ENCODE measurements around the gene RNF135. TPM values are rescaled to one million over a fixed set of nuclear protein-coding genes. Genes with fewer than 3 reads are reported as not detected.
"Not testable (repeated sequence)": the region's sequence is repeated elsewhere in the genome, so short reads cannot be mapped to it uniquely, and the experiment has no call there.

RNF135 gene
- total RNA-seq, 5 donors from 2014 or later (not counting 1 experiment from before 2014, with no cell fraction given), result 2.1 to 7.8 (median 6.4) TPM

- H3K36me3 ChIP-seq (ENCODE audit: control insufficient read depth in 2 of 2, extremely low read depth in 1 of 2, insufficient read depth in 1 of 2, low read length in 1 of 2); ATAC-seq (replicated peaks in 1 of 4); H3K36me3 Mint-ChIP-seq; H3K27me3 Mint-ChIP-seq; H3K9me3 Mint-ChIP-seq; CTCF ChIA-PET; H3K4me3 ChIP-seq (ENCODE audit: control insufficient read depth in 1 of 2, extremely low read depth in 1 of 2, low read length in 1 of 2); H3K9me3 ChIP-seq; POLR2A ChIA-PET; H3K27ac ChIP-seq (ENCODE audit: low read length); DNase-seq; H3K27me3 ChIP-seq (replicated peaks in 1 of 2; ENCODE audit: control insufficient read depth in 2 of 2, extremely low read depth in 1 of 2, insufficient read depth in 2 of 2, low read length in 1 of 2): not testable (repeated sequence)
- WGBS (ENCODE audit: insufficient coverage), result no CpG with 5 or more reads among the region's 3 CpGs
- Mint-ChIP-seq H3K4me3 (peak overlapping the region; percentile 23 to 72 (median 72)), H3K27ac (peak overlapping the region; percentile 0 to 76), H3K4me1 (peaks cover 14 to 23% (median 16%) of the 10 kb centered on the region in 3 donors)
- H3K4me1 ChIP-seq (ENCODE audit: control insufficient read depth in 1 of 2, extremely low read depth in 1 of 2, insufficient read depth in 2 of 2, low read length in 2 of 2), result peaks cover 0 to 13% of the 10 kb centered on the region in 2 experiments
Measured at GRCh38 chr17:31010014-31010413, 39.2 kb downstream of the RNF135 start.

- Mint-ChIP-seq H3K27ac (no peak overlapping the region), H3K36me3 (no peaks in the 10 kb centered on the region), H3K4me1 (peaks cover 4 to 12% (median 11%) of the 10 kb centered on the region in 3 donors), H3K4me3 (no peak overlapping the region), H3K27me3 (no peaks in the 10 kb centered on the region), H3K9me3 (no peaks in the 10 kb centered on the region)
- ATAC-seq (replicated peaks in 1 of 4), result no peak
- H3K27ac ChIP-seq (ENCODE audit: low read length), result no peak overlapping the region
- H3K9me3 ChIP-seq, result no peaks in the 10 kb centered on the region
- ChIA-PET POLR2A (no interaction called here), CTCF (interaction anchor here in 1 of 2 donors (0.6 kb wide), 1 partner anchor 1282 kb away, joined by 3 read pairs; no protein-coding TSS in a partner anchor)
- no peak overlapping the region for H3K4me3 ChIP-seq (ENCODE audit: control insufficient read depth in 1 of 2, extremely low read depth in 1 of 2, low read length in 1 of 2)
- peaks cover 0 to 5% of the 10 kb centered on the region in 2 experiments for H3K4me1 ChIP-seq (ENCODE audit: control insufficient read depth in 1 of 2, extremely low read depth in 1 of 2, insufficient read depth in 2 of 2, low read length in 2 of 2)
- no peak for DNase-seq
- WGBS (ENCODE audit: insufficient coverage), result 90% methylated on average over 2 of the region's 3 CpGs
- H3K36me3 ChIP-seq (ENCODE audit: control insufficient read depth in 2 of 2, extremely low read depth in 1 of 2, insufficient read depth in 1 of 2, low read length in 1 of 2), result no peaks in the 10 kb centered on the region
- H3K27me3 ChIP-seq (replicated peaks in 1 of 2; ENCODE audit: control insufficient read depth in 2 of 2, extremely low read depth in 1 of 2, insufficient read depth in 2 of 2, low read length in 1 of 2), result peaks cover 0 to 2% of the 10 kb centered on the region in 2 experiments
Measured at GRCh38 chr17:31013844-31014243, 43.0 kb downstream of the RNF135 start.

GRCh38 chr17:31015639-31016038, 44.8 kb downstream of the RNF135 start:
- Histone ChIP-seq H3K9me3 (no peaks in the 10 kb centered on the region), H3K27me3 (replicated peaks in 1 of 2; ENCODE audit: control insufficient read depth in 2 of 2, extremely low read depth in 1 of 2, insufficient read depth in 2 of 2, low read length in 1 of 2) (no peaks in the 10 kb centered on the region), H3K36me3 (ENCODE audit: control insufficient read depth in 2 of 2, extremely low read depth in 1 of 2, insufficient read depth in 1 of 2, low read length in 1 of 2) (no peaks in the 10 kb centered on the region), H3K4me1 (ENCODE audit: control insufficient read depth in 1 of 2, extremely low read depth in 1 of 2, insufficient read depth in 2 of 2, low read length in 2 of 2) (no peaks in the 10 kb centered on the region), H3K4me3 (ENCODE audit: control insufficient read depth in 1 of 2, extremely low read depth in 1 of 2, low read length in 1 of 2) (no peak overlapping the region), H3K27ac (ENCODE audit: low read length) (no peak overlapping the region)
- ATAC-seq (replicated peaks in 1 of 4), result no peak
- Mint-ChIP-seq H3K9me3 (no peaks in the 10 kb centered on the region), H3K27me3 (no peaks in the 10 kb centered on the region), H3K4me1 (peaks cover 0 to 3% (median 0%) of the 10 kb centered on the region in 3 donors), H3K4me3 (no peak overlapping the region), H3K27ac (no peak overlapping the region), H3K36me3 (no peaks in the 10 kb centered on the region)
- WGBS (ENCODE audit: insufficient coverage), result 93% methylated on average over 4 of the region's 5 CpGs
- DNase-seq, result no peak
- ChIA-PET POLR2A (interaction anchor here in 1 of 2 donors (0.6 kb wide), 1 partner anchor 20 kb away, joined by 4 read pairs; no protein-coding TSS in a partner anchor), CTCF (interaction anchor here (0.6 to 1.5 kb wide), 4 partner anchors 10 to 1186 kb away, joined by 3 to 4 read pairs (median 3); no protein-coding TSS in a partner anchor)

GRCh38 chr17:31019004-31019403, 48.2 kb downstream of the RNF135 start:
- H3K9me3 ChIP-seq, result no peaks in the 10 kb centered on the region
- no peaks in the 10 kb centered on the region for H3K27me3 ChIP-seq (replicated peaks in 1 of 2; ENCODE audit: control insufficient read depth in 2 of 2, extremely low read depth in 1 of 2, insufficient read depth in 2 of 2, low read length in 1 of 2)
- H3K4me3 Mint-ChIP-seq, result no peak overlapping the region
- POLR2A ChIA-PET, result no interaction called here
- no peak overlapping the region for H3K4me3 ChIP-seq (ENCODE audit: control insufficient read depth in 1 of 2, extremely low read depth in 1 of 2, low read length in 1 of 2)
- no peaks in the 10 kb centered on the region for H3K9me3 Mint-ChIP-seq
- H3K27ac Mint-ChIP-seq, result no peak overlapping the region
- CTCF ChIA-PET, result no interaction called here
- ATAC-seq (replicated peaks in 1 of 4) (no peak), DNase-seq (no peak)
- no peaks in the 10 kb centered on the region for H3K27me3 Mint-ChIP-seq
- no CpG with 5 or more reads among the region's 2 CpGs for WGBS (ENCODE audit: insufficient coverage)
- no peaks in the 10 kb centered on the region for H3K4me1 ChIP-seq (ENCODE audit: control insufficient read depth in 1 of 2, extremely low read depth in 1 of 2, insufficient read depth in 2 of 2, low read length in 2 of 2)
- H3K36me3 ChIP-seq (ENCODE audit: control insufficient read depth in 2 of 2, extremely low read depth in 1 of 2, insufficient read depth in 1 of 2, low read length in 1 of 2), result no peaks in the 10 kb centered on the region
- no peaks in the 10 kb centered on the region for H3K4me1 Mint-ChIP-seq
- H3K36me3 Mint-ChIP-seq, result no peaks in the 10 kb centered on the region
- H3K27ac ChIP-seq (ENCODE audit: low read length), result no peak overlapping the region

- H3K4me1 Mint-ChIP-seq; H3K9me3 Mint-ChIP-seq; ATAC-seq (replicated peaks in 1 of 4); H3K4me3 Mint-ChIP-seq; H3K36me3 Mint-ChIP-seq; DNase-seq; H3K4me1 ChIP-seq (ENCODE audit: control insufficient read depth in 1 of 2, extremely low read depth in 1 of 2, insufficient read depth in 2 of 2, low read length in 2 of 2); H3K27me3 Mint-ChIP-seq; H3K27ac ChIP-seq (ENCODE audit: low read length); H3K4me3 ChIP-seq (ENCODE audit: control insufficient read depth in 1 of 2, extremely low read depth in 1 of 2, low read length in 1 of 2); CTCF ChIA-PET; H3K36me3 ChIP-seq (ENCODE audit: control insufficient read depth in 2 of 2, extremely low read depth in 1 of 2, insufficient read depth in 1 of 2, low read length in 1 of 2); H3K9me3 ChIP-seq; H3K27me3 ChIP-seq (replicated peaks in 1 of 2; ENCODE audit: control insufficient read depth in 2 of 2, extremely low read depth in 1 of 2, insufficient read depth in 2 of 2, low read length in 1 of 2); POLR2A ChIA-PET; H3K27ac Mint-ChIP-seq: not testable (repeated sequence)
- WGBS (ENCODE audit: insufficient coverage), result no CpG with 5 or more reads among the region's 2 CpGs
Measured at GRCh38 chr17:31023171-31023570, 52.3 kb downstream of the RNF135 start.

GRCh38 chr17:31031841-31032240, 61.0 kb downstream of the RNF135 start:
- H3K4me3 Mint-ChIP-seq, result no peak overlapping the region
- no peaks in the 10 kb centered on the region for H3K9me3 Mint-ChIP-seq
- H3K27ac Mint-ChIP-seq, result no peak overlapping the region
- no peaks in the 10 kb centered on the region for H3K27me3 Mint-ChIP-seq
- WGBS (ENCODE audit: insufficient coverage), result no CpG with 5 or more reads among the region's 8 CpGs
- H3K36me3 Mint-ChIP-seq, result peaks cover 20% of the 10 kb centered on the region
- CTCF ChIA-PET, result interaction anchor here in 1 of 2 donors (0.7 kb wide), 1 partner anchor 488 kb away, joined by 6 read pairs; no protein-coding TSS in a partner anchor
- ATAC-seq (replicated peaks in 1 of 4) (no peak), DNase-seq (no peak)
- Histone ChIP-seq H3K36me3 (ENCODE audit: control insufficient read depth in 2 of 2, extremely low read depth in 1 of 2, insufficient read depth in 1 of 2, low read length in 1 of 2) (no peaks in the 10 kb centered on the region), H3K4me1 (ENCODE audit: control insufficient read depth in 1 of 2, extremely low read depth in 1 of 2, insufficient read depth in 2 of 2, low read length in 2 of 2) (no peaks in the 10 kb centered on the region), H3K4me3 (ENCODE audit: control insufficient read depth in 1 of 2, extremely low read depth in 1 of 2, low read length in 1 of 2) (no peak overlapping the region), H3K27ac (ENCODE audit: low read length) (no peak overlapping the region), H3K9me3 (no peaks in the 10 kb centered on the region), H3K27me3 (replicated peaks in 1 of 2; ENCODE audit: control insufficient read depth in 2 of 2, extremely low read depth in 1 of 2, insufficient read depth in 2 of 2, low read length in 1 of 2) (no peaks in the 10 kb centered on the region)
- H3K4me1 Mint-ChIP-seq, result no peaks in the 10 kb centered on the region
- POLR2A ChIA-PET, result no interaction called here

- DNase-seq, H3K4me1 Mint-ChIP-seq: not testable (repeated sequence)
Measured at GRCh38 chr17:31035611-31036010, 64.8 kb downstream of the RNF135 start.

More at GRCh38 chr17:31035611-31036010, 64.8 kb downstream of the RNF135 start:
- peaks cover 20% of the 10 kb centered on the region for H3K36me3 Mint-ChIP-seq
- POLR2A ChIA-PET, result interaction anchor here in 1 of 2 donors (0.7 kb wide), 1 partner anchor 20 kb away, joined by 4 read pairs; no protein-coding TSS in a partner anchor
- 83% methylated on average over 1 of the region's 5 CpGs for WGBS (ENCODE audit: insufficient coverage)
- H3K27ac Mint-ChIP-seq; H3K4me1 ChIP-seq (ENCODE audit: control insufficient read depth in 1 of 2, extremely low read depth in 1 of 2, insufficient read depth in 2 of 2, low read length in 2 of 2); H3K4me3 Mint-ChIP-seq; H3K27ac ChIP-seq (ENCODE audit: low read length); ATAC-seq (replicated peaks in 1 of 4); CTCF ChIA-PET; H3K27me3 ChIP-seq (replicated peaks in 1 of 2; ENCODE audit: control insufficient read depth in 2 of 2, extremely low read depth in 1 of 2, insufficient read depth in 2 of 2, low read length in 1 of 2); H3K9me3 ChIP-seq; H3K27me3 Mint-ChIP-seq; H3K9me3 Mint-ChIP-seq; H3K36me3 ChIP-seq (ENCODE audit: control insufficient read depth in 2 of 2, extremely low read depth in 1 of 2, insufficient read depth in 1 of 2, low read length in 1 of 2); H3K4me3 ChIP-seq (ENCODE audit: control insufficient read depth in 1 of 2, extremely low read depth in 1 of 2, low read length in 1 of 2): not testable (repeated sequence)

Measured in T-cell (primary cell).